Measurements from ENCODE around the gene PTGR3.

Gene PTGR3

DNA sequence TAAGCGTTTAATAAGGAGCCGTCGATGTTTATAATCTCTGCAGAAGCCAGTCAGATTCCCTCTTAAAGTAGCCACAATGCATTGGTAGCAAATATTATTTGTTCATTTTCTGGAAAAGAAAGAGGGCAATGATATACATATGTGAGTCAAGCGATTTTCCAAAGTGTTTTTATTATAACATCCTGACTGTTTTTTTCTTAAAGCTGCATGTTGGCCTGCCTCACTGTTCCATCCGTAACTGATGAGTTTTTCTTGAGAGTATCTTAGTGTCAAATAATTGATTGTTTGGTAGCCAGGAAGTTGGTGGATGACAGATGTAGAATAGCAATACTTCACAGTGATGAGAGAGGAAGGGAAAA, 5.4 kb upstream of the PTGR3 start:
- no peak for DNase-seq

DNA sequence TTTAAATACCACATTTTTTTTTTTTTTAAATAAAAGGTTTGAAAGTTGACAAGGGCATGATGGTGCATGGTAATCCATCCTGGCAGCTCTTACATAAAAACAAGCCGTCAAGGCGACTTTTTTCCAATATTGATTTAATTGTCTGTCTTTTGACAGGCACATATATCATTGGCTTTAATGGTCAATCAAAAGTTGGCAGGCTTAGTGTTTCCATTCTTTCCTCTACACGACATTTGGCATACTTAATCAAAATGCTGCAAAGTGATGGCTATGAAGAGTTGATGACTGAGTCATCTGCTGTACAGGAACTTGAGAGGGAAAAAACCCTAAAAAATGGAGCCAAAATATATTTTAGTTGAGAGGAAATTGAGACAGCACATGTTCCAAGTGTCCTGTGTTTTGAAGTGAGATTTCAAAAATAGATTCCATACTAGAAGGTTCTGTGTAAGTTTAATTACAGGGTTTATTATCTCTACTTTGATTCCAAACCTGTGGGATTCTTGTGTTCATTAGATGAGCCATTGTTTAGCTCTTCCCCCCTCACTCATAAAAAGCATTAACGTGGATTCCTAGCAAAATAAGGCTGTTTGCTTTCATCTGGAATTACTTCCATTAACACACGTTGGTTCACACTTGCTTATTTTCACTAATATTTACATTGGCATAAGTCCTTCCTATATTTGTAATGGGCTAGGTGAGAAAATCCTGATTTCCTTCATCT, 4.8 kb upstream of the PTGR3 start:
- DNase-seq, result no peak

DNA sequence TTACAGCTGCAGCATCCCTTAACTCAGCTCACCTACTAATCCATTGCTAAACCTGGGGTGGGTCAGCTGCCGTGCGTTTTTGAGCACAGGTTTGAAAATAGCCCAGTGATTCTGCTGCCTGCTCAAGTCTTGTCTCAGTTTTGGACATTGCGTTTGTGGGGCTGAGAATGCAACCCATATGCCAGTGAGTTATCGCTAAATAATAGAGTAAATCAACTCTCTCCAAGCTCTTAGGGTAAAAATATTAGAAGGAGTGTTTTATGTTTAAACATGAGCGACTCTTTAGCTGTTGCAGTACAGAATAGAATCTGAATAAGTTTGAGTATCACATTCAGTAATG, 3.8 kb upstream of the PTGR3 start:
- DNase-seq, result no peak

DNA sequence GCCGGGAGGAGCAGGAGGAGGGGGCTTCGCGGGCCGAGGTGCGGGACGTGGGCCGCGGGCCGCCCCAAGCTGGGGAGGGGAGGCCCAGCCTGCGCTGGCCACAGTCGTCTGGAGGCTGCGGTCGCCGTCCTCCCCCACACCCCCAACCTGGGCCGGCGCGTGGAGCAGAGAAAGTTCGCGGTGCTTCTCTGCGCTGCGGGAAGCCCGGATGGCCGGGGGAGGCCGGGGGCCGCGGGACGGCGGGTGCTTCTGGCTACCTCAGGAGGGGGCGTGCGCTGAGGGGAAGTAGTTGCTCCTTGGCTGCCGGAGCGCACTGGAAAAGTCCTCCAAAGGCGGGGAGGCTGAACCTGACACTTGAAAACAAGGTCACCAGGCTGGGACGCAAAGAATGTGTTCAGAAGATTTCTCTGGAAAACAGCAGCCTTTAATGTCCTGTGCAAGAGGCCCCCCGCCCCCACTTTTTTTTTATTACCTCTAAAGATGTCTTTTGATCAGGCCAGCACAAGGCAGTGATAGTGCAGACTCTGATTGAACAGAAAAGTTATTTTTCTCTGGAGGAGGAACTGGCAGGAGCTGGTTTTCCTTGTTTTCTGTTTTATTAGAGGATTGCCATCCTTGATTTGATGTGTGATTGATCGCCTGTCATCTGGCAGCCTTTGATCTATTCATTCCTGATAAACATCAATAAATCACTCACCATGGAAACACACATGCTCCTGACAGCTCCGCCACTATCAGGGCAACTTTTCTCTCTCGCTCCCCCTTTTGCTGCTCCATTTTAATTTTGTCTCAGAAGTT, 3.2 kb upstream of the PTGR3 start:
- peak; percentile 22 to 34 for DNase-seq

DNA sequence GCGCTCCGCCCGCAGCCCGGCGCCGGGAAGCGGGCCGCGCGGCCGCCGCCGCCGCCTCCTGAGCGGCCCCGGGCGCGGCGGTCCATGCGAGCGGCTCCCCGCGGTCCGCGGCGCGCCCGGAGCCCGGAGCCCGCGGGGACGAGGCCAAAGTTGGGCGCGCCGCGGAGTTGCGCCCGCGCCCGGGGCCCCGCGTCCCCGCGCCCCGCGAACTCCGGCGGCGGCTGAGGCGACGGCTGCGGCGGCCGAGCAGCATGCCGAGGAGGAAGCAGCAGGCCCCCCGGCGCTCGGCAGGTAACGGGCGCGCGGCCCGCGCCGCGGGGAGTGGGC, 2.6 kb upstream of the PTGR3 start:
- DNase-seq, result no peak

DNA sequence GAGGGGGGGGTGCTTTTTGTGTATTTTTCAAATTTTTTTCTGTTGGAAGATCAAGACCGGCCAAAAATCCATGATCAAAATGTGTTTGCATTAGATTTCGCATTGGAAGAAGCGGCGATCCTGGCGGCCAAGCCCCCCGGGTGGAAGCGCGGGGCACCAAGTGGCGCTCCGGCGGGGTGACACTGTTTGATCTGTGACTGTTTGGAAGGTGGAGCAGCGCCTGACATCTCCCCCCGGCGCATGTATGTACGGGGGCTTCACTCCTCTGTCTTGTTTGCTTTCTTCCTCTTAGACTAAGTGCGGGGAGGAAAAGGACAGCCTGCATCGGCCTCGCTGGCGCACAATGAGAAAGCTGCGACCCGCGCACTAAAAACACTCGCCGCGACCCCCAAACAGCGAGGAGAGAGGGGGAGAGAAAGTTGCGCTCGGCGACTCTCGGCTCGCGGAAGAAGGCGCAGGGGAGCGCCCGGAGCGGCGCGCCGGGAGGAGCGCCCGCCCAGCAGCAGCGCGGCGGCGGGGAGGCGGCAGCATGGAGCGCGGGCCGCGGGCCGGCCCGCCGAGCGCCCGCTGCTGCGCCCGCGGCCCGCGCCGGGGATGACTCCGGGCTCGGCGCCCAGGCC, 2.2 kb upstream of the PTGR3 start:
- DNase-seq, result peak in 1 of 2 donors; percentile 13

DNA sequence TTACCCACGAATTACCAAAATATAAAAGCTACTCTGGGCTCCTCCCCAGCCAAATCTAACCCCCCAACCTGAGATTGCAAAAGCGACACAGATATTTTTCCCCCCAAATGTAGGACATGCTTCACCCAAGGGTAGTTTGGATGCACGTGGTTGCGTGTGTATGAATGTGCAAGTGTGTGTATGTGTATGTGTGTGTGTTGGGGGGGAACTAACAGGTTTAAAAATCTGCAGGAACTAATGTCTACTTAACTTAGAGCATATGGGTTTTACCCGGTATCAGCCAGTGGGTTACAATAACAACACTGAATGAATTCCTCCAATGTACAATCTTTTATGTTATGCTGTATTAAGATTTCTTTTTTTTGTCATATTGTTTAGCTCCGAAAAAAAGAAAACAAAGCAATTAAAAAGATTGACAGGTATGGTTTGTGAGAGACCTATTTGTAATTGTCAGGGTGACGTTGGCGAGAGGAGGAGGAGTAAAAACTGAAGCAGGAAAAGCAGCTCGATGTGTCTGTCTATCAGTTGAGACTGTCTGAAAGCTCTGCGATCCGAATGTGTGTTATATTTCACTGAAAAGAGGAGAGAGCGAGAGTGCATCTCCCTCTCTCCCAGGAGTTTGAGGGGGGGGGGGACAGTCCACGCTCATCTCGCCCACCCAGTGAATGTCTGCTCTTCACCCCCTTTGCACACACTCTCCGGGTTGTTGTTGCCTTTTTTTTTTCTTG, 1.5 kb upstream of the PTGR3 start, which contains the start of gene TSHZ1:
Gene TSHZ1, plus strand, starts transcription at position 524 of the 728 bp plus-strand sequence. CDS start 1,080 bp downstream, outside the sequence.
- peak; percentile 61 to 62 for DNase-seq

DNA sequence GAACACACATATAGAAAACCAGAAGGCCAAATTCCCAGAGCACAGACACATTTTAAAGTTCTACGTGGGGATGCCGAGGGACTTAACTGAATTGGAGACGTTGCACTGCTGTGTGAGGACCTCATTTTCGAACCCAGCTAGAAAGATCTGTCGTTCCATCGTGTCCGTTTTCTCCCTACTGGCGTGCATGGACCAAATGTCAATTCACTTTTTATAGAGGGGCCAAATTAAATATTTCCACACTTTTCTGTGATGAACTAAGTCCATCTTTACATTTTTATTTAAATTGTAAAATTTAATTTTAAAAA, 966 bp upstream of the PTGR3 start:
- DNase-seq, result no peak

DNA sequence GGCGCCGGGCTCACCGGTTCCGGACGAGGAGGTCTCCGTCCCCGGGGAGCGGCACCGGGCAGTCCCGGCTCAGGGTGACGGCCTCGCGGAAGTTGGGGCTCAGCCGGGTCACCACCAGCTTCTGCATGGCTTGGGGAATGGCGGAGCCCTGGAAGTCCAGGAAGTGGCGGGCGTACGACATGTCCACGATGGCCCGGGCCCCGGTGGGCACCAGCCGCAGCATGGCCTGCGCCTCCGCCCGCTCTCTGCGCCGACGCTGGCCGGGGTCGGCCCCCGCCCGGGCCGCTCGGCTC, 157 bp downstream of the PTGR3 start:
- DNase-seq, result peak; percentile 24 to 44

DNA sequence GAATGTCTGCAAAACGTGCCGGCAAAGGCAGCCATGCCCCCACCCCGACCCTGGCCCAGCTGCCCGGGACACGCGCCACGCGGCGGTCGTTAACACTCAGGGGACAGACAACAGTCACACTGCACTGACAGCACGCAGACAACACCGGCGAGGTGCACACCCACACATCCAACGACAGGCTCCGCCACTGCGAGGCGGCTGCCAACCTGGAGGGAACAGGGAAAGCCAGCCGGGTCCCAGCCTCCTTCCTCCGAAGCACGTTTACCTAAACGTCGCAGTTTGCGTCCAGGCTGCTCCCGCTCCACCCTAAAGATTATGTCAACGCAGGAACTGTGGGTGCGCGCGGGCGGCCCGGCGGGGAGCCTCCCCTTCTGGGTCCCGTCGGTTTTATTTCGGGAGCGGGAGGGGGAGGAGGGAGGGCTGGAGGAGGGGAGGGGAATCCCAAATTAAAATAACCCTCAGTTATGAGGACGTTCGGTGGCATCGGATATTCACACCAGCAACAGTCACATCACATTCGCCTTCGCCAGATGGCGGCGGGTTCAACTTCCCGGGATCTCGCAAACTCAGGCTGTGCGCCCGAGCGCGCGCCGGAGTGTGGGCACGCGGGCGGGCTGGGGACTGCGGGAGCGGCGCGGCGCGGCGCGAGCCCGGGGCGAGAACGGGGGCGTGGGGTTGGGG, 644 bp downstream of the PTGR3 start:
- peak; percentile 58 to 69 for DNase-seq

DNA sequence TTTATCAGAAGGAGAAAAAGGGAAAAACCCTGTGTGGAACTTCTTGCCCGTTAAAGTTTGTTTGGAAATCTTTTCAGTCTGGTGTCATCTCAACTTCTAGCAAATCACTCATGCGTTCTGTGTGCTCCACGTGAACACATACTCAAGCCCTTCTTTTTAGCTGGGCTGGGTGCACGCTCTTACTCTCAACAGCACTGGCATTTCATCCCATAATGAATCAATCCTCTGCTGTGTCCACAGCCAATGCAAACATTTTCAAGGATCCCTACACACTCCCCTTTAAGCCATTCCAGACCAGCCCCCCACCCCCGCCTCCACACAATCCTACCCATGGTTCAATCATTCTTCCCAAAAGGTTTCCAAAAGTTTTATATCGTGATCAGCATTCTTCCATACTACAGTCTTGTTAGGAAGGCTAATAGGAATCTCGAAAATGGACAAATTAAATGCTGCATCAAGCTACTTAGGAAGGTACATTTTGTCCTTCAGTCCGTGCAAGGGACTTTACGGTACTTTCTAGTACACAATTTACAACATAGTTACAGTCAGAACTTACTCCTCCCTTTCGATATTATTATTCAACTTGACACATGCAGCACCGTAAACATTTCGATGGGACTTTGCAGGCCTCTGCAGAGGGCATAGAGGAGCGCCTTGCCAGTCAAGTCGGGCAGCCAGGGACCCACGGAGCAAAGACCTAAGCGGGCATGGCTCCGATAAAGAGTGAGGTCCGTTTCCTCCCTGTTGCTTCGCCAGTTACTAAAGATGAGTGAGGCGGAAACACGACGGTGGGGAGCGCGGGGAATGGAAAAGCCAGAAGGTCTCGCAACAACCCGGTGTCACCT, 1.4 kb downstream of the PTGR3 start:
- DNase-seq, result peak; percentile 18 to 23

DNA sequence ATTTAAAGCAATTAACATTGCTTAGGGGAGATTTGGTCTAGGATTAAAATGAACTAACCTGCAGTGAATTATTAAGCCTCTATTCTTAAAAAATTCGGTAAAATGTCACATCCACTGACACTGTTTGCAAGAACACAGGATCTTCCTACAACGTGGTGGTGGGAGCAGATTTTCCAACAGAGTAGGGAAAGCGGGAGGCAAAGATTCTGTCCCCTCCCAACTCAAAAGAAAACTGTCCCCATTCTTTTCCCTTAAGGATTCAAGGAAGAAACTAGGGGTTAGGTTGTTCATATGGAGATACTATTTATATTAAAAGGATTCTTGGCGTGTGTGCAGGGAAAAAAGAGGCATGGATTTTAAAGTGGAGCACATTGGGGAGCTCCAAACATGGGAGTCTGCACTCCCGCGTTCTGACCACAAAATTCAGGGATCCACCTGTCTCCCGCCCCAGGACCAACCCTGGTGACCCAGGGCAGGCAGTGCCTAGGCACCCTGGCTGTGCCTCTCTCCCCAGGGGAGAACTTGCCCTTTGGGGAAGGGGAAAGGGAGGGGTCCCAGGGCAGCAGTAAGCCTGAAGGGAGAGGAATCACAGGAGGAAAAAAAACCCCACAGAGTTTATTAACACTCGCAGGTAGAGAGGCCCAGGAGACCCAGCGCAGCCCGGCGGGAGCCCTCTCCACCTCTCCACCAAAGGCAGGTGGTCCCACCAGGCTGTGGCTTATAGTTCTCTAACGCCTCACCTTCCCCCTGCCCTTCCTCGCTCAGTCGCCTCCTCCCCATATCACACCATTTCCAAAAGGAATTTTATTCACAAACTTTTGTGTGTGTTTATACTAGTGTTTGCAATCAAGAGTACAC, 2.3 kb downstream of the PTGR3 start:
- no peak for DNase-seq

DNA sequence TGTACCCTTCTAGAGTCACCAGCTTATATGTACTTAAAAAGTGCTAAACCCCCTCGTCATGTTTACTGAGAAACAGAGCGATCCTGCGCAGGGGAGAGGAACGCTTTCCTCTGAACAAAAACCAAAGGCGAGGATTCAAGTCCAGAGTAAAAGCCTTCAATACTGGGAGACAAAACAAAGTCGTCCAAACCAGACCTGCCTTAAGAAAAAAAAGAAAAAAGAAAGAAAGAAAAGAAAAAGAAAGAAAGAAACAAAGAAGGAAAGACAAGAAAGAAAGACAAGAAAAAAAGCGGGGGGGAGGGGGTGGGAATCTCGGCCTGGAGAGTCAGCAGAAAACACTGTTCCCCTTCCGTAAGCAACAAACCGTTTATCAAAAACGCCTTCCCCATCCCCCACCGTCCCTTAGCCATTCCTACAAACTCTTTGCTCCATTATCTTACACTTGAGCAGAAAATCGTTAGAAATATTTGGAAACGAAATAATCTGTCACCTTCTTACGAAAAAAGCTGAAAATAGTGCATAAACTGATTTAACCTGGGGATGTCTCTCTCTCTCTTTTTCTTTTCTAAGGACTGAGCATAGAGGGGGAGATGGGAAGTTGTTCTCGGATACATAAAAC, 3.3 kb downstream of the PTGR3 start:
- DNase-seq, result no peak

DNA sequence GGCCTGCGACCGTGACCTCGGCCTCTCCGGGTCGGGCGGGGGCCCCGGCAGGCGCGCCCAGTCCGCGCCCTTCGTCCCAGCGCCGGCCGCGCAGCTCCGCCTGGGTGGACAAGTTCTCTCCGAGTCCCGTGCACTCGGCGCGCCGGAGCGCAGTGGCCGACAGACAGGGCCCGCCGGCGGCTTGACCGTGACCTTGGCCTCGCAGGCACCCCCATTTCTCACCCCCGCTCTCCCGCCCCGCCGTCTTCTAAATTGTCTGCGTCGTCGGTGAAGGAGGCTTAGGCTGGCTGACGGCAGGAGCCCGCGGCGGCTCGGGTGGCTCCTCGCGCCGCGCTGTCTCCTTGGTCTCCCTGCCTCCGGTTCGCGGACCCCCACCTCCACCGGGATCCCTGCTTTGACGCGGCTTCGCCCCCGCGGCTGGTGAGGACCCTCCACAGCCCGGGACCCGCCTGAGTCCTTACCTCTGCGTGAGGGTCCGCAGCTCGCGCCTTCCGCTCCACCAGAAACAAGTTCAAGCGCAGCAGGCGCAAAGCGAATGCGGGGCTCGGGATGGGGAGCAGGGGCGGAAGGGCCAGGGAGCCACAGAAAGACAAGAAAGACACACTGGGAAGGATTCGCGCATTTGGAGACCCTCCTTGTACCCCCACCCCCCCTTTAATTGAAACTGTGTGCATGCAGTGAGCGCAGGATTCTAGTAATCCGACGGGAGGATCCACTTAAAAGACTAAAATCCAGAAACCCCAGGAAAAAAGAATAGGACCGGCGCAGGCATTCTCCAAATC, 4.0 kb downstream of the PTGR3 start:
- DNase-seq, result no peak

DNA sequence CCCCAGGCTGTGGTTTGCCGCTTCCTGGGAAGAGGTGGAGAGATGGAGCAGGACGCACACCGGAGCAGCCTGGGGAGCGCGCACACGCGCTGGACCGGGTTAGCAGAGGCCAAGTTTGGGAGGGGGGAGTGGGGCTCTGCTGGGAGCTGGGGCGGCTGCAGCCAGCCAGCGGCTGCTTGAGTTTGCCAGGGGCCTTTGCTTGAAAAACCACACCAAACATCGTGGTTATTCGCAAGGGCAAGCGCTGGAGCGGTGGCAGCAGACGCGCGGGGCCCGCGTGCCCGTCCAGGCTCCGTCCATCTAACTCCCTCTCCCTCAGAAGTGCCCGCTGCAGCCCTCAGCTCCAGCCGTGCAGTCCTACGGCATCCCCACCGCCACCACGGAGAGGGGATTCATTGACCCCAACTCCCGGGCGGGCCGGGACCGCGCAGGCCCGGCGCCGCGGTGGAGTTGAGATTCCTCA, 4.6 kb downstream of the PTGR3 start:
- DNase-seq, result no peak

DNA sequence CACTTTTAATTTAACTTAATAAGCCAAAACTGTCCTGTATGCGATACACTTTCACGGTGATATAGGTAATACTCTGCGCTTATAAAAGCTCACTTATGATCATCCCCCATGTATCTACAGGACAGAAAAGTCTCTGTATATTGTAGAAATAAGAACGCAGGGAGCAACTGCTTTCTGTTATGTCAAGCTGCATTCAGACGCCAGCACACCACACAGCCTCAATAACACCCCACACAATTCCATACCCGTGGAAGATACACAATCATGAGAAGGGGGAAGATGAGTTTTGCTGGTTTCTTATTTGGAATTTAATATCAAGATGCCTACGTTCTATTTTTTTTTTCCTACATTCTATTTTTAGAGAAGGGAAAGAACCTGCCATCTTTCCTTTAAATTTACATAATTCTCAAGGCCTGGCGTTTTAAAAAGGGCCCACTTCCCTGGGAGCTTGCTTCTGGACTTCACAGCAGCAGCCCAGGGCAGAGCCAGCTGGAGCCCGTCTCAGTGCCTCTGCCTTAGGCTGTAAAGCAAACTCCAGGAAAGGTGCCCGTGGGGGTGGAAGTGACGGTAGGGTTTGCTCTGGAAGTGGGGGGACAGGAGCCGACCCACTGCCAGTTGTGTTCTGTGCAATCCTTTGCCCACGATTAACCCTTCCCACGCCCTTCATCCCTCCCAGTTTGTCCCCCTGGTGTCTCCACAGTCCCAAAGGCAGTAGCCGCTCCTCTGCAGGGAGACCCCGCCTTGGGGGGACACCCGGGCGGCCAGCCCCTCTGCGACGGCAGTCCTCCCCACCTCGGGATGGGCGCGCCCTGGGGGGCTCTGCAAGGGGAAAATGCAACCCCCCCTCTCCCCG, 5.3 kb downstream of the PTGR3 start:
- no peak for DNase-seq

DNA sequence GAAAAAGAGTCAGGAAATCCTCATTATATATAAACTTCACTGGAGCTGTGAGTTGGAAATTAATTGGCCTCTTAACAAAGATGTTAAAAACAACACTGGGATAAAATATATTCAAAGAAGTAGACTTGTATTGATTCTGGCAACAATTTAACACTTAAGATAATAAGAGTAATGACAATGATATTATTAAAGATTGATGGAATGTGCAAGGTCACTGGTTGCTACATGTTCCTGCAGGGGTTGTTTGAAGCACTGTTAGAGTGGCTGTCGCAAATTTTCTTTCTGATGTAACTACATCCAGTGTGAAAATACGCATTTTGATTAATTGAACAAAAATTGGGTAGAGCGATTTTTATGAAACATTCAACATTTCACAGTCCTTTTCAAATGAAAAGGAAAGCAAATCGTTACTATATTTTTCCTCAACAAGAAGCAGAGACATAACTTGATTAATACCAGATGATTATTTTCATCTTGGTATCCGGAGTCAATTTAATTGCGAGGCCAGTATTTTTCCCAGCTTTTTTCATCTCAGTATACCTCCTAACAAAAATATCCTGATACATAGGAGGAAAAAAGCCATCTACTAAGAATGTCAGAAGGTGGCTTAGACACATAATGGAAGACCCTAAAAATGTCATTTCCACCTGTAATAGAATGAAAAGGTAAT, 6.1 kb downstream of the PTGR3 start:
- no peak for DNase-seq
